Vagina (tissue), 2 donors: Measurements from ENCODE around the gene MKRN2. TPM values are rescaled to one million over a fixed set of nuclear protein-coding genes. Genes with fewer than 3 reads are reported as not detected.
"Not testable (repeated sequence)": the region's sequence is repeated elsewhere in the genome, so short reads cannot be mapped to it uniquely, and the experiment has no call there.

Source experiments
- DNase-seq, 2 donors: peaks; one replicate each; pipeline ENCODE4 v3.0.0-alpha.2; 2017; ENCODE audit errors: extremely low spot score in 2 of 2
- H3K27ac ChIP-seq: fragments of 200-600 bp; sonication (generic); one replicate; pipeline ENCODE4 v1.5.1; 2019
- H3K27me3 ChIP-seq: fragments of 200-600 bp; sonication (generic); one replicate; pipeline ENCODE4 v1.5.1; 2019
- H3K36me3 ChIP-seq, 2 donors: fragments of 200-600 bp; sonication (generic); one replicate each; pipeline ENCODE4 v1.5.1; 2017 to 2019
- H3K4me1 ChIP-seq: fragments of 200-600 bp; sonication (generic); one replicate; pipeline ENCODE4 v1.5.1; 2019
- H3K4me3 ChIP-seq, 2 donors: fragments of 200-600 bp; sonication (generic); 1 replicate in 1 of 2; 2 replicates in 1 of 2; pipeline ENCODE4 v1.5.1; 2016 to 2019
- H3K9me3 ChIP-seq: fragments of 200-600 bp; sonication (generic); one replicate; pipeline ENCODE4 v1.5.1; 2019
- POLR2A ChIP-seq, 2 donors: fragments of 450-650 bp; IDR thresholded peaks; one replicate each; pipeline ENCODE4 v1.6.1; 2017; ENCODE audit warnings: antibody characterized with exemption in 2 of 2, mild to moderate bottlenecking in 2 of 2, moderate library complexity in 2 of 2
- POLR2AphosphoS5 ChIP-seq, 2 donors: sonication (generic); formaldehyde crosslinking; IDR thresholded peaks; one replicate each; pipeline ENCODE4 v1.9.0; 2017; ENCODE audit warnings: antibody characterized with exemption in 2 of 2, mild to moderate bottlenecking in 2 of 2, low read depth in 1 of 2; ENCODE audit not compliant: insufficient read depth in 1 of 2
- intact Hi-C: fragments of 100-400 bp; cut with DNase I; formaldehyde crosslinking; loops from one replicate; pipeline ENCODE4 v1.15.1; 2023
- total RNA-seq: library from RNA; depleted of rRNA; stranded (reverse); fragments of >200 nt; gene quantifications from one replicate; pipeline ENCODE4 v1.2.3, GENCODE V29; 2016
- TF ChIP-seq, protein P1 (sequence below), 3 experiments: fragments of 450-650 bp in 2 of 3; fragments of 200-600 bp in 1 of 3; sonication (generic) in 1 of 3; IDR thresholded peaks; one replicate each; pipeline ENCODE4 v1.5.1; 2017 to 2019; ENCODE audit warnings: antibody characterized with exemption in 3 of 3, mild to moderate bottlenecking in 2 of 3, moderate library complexity in 2 of 3

The MKRN2 gene
- total RNA-seq, 1 donor from 2014 or later, result 28.5 TPM

DNA sequence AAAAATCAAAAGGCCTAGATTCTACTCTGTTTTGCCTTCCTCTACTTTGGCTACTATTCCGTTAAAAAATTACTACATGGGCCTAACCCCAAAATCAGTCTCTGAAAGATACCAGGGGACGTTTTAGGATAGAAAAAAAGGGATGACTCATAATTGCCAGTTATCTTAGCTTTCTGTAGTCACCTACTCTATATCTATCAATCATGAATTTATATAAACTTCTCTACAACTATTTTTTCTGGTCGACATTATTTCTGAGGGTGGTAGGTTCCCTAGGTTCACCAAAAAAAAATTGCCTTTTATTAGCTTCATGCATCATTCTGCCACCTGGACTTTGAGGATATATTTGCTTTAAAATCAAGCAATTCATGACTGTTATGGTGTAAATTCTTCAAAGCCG, 70.5 kb downstream of the MKRN2 start:
- Histone ChIP-seq H3K36me3 (no peaks in the 10 kb centered on the region), H3K4me1 (peaks cover 71% of the 10 kb centered on the region), H3K9me3 (no peaks in the 10 kb centered on the region), H3K27ac (no peak overlapping the region), H3K4me3 (no peak overlapping the region), H3K27me3 (no peaks in the 10 kb centered on the region)
- TF ChIP-seq POLR2AphosphoS5 (IDR thresholded peaks at IDR 0.05; ENCODE audit: insufficient read depth in 1 of 2, low read depth in 1 of 2) (no peak), POLR2A (IDR thresholded peaks at IDR 0.05) (no peak)
- TF ChIP-seq, protein P1, sequence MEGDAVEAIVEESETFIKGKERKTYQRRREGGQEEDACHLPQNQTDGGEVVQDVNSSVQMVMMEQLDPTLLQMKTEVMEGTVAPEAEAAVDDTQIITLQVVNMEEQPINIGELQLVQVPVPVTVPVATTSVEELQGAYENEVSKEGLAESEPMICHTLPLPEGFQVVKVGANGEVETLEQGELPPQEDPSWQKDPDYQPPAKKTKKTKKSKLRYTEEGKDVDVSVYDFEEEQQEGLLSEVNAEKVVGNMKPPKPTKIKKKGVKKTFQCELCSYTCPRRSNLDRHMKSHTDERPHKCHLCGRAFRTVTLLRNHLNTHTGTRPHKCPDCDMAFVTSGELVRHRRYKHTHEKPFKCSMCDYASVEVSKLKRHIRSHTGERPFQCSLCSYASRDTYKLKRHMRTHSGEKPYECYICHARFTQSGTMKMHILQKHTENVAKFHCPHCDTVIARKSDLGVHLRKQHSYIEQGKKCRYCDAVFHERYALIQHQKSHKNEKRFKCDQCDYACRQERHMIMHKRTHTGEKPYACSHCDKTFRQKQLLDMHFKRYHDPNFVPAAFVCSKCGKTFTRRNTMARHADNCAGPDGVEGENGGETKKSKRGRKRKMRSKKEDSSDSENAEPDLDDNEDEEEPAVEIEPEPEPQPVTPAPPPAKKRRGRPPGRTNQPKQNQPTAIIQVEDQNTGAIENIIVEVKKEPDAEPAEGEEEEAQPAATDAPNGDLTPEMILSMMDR (IDR thresholded peaks at IDR 0.05), result no peak
- DNase-seq, result no peak
- intact Hi-C loops, result no loop called here

- TF ChIP-seq POLR2A (IDR thresholded peaks at IDR 0.05) (no peak), POLR2AphosphoS5 (IDR thresholded peaks at IDR 0.05; ENCODE audit: insufficient read depth in 1 of 2, low read depth in 1 of 2) (no peak)
- TF ChIP-seq, protein P1 (IDR thresholded peaks at IDR 0.05), result no peak
- Histone ChIP-seq H3K9me3 (no peaks in the 10 kb centered on the region), H3K27me3 (no peaks in the 10 kb centered on the region), H3K27ac (no peak overlapping the region), H3K4me3 (no peak overlapping the region), H3K36me3 (no peaks in the 10 kb centered on the region), H3K4me1 (peaks cover 66% of the 10 kb centered on the region)
- DNase-seq, result no peak
- intact Hi-C loops, result no loop called here
Measured at GRCh38 chr3:12628813-12629212, 71.9 kb downstream of the MKRN2 start.

DNA sequence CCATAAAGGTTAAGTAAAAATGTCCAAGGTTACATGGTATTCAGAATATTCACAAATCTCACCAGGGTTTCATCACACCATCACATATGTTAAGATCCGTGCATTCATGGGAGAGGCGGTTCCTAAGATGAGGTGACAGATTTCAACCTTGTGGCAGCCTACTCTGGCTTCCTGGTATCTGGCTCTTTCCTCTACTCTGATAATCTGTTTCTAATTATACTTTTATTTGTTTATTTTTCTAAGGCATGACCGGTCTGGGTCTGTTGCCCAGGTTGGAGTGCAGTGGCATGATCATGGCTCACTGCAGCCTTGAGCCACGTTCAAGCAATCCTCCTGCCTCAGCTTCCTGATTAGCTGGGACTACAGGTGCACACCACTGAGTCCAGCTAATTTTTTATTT, 72.7 kb downstream of the MKRN2 start:
- Histone ChIP-seq H3K4me1 (peaks cover 58% of the 10 kb centered on the region), H3K27ac (no peak overlapping the region), H3K27me3 (no peaks in the 10 kb centered on the region), H3K4me3 (no peak overlapping the region), H3K9me3 (no peaks in the 10 kb centered on the region), H3K36me3 (no peaks in the 10 kb centered on the region)
- intact Hi-C loops, result no loop called here
- TF ChIP-seq POLR2AphosphoS5 (IDR thresholded peaks at IDR 0.05; ENCODE audit: insufficient read depth in 1 of 2, low read depth in 1 of 2) (no peak), POLR2A (IDR thresholded peaks at IDR 0.05) (no peak)
- TF ChIP-seq, protein P1 (IDR thresholded peaks at IDR 0.05), result no peak
- no peak for DNase-seq

DNA sequence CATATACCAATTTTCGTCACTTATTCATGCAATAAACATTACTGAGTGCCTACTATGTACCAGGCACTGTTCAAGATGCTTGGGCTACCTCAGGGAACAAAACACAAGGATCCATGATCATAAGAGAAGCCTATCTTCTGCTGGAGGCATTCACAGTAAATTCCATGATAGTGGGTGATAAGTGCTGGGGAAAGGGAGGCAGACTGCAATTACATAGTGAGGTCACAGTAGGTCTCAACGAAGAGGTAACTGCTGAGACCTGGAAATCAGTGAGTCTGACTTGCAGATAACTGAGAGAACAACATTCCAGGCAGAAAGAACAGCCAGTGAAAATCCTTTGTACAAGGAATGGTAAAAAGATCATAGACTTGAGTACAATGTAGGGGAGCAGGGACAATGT, 73.4 kb downstream of the MKRN2 start:
- H3K4me3 ChIP-seq, result no peak overlapping the region
- H3K27ac ChIP-seq, result no peak overlapping the region
- no peaks in the 10 kb centered on the region for H3K27me3 ChIP-seq
- peaks cover 54% of the 10 kb centered on the region for H3K4me1 ChIP-seq
- DNase-seq, result no peak
- intact Hi-C loops, result no loop called here
- no peaks in the 10 kb centered on the region for H3K36me3 ChIP-seq
- TF ChIP-seq, protein P1 (IDR thresholded peaks at IDR 0.05), result no peak
- TF ChIP-seq POLR2A (IDR thresholded peaks at IDR 0.05) (no peak), POLR2AphosphoS5 (IDR thresholded peaks at IDR 0.05; ENCODE audit: insufficient read depth in 1 of 2, low read depth in 1 of 2) (no peak)
- no peaks in the 10 kb centered on the region for H3K9me3 ChIP-seq

DNA sequence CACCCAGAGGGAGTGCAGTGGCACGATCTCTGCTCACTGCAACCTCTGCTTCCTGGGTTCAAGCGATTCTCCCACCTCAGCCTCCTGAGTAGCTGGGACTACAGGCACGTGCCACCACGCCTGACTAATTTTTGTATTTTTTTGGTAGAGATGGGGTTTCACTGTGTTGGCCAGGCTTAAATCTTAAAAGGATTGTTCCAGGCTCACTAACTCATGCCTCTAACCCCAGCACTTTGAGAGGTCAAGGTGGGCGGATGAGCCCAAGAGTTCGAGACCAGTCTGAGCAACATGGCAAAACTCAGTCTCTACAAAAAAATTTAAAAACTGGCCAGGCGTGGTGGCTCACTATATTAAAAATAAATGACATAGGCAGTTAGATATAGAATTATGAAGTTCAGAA, 74.0 kb downstream of the MKRN2 start:
- H3K27ac ChIP-seq, H3K36me3 ChIP-seq, H3K4me3 ChIP-seq, H3K27me3 ChIP-seq, intact Hi-C loops, H3K9me3 ChIP-seq, DNase-seq: not testable (repeated sequence)
- H3K4me1 ChIP-seq, result peaks cover 49% of the 10 kb centered on the region

- no peak overlapping the region for H3K27ac ChIP-seq
- no peaks in the 10 kb centered on the region for H3K27me3 ChIP-seq
- H3K4me1 ChIP-seq, result peaks cover 38% of the 10 kb centered on the region
- DNase-seq, result no peak
- TF ChIP-seq POLR2AphosphoS5 (IDR thresholded peaks at IDR 0.05; ENCODE audit: insufficient read depth in 1 of 2, low read depth in 1 of 2) (no peak), POLR2A (IDR thresholded peaks at IDR 0.05) (no peak)
- TF ChIP-seq, protein P1 (IDR thresholded peaks at IDR 0.05), result no peak
- H3K4me3 ChIP-seq, result no peak overlapping the region
- no peaks in the 10 kb centered on the region for H3K9me3 ChIP-seq
- intact Hi-C loops, result no loop called here
- H3K36me3 ChIP-seq, result no peaks in the 10 kb centered on the region
Measured at GRCh38 chr3:12632523-12632922, 75.6 kb downstream of the MKRN2 start.
